ENCODE measurements around the gene MAP2K5.

The MAP2K5 gene

DNA sequence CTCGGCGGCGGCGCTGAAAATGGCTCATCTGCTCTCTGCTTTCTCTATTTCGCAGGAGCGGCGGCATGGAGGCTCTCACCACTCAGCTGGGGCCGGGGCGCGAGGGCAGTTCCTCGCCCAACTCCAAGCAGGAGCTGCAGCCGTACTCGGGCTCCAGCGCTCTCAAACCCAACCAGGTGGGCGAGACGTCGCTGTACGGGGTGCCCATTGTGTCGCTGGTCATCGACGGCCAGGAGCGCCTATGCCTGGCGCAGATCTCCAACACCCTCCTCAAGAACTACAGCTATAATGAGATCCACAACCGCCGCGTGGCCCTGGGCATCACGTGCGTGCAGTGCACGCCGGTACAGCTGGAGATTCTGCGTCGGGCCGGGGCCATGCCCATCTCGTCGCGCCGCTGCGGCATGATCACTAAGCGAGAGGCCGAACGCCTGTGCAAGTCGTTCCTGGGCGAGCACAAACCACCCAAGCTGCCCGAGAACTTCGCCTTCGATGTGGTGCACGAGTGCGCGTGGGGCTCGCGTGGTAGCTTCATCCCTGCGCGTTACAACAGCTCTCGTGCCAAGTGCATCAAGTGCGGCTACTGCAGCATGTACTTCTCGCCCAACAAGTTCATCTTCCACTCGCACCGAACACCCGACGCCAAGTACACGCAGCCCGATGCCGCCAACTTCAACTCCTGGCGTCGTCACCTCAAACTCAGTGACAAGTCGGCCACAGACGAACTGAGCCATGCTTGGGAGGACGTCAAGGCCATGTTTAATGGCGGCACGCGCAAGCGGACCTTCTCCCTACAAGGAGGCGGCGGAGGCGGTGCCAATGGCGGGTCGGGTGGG, 283.6 kb downstream of the MAP2K5 start:
- DNase-seq (ENCODE audit: low spot score), result no peak

DNA sequence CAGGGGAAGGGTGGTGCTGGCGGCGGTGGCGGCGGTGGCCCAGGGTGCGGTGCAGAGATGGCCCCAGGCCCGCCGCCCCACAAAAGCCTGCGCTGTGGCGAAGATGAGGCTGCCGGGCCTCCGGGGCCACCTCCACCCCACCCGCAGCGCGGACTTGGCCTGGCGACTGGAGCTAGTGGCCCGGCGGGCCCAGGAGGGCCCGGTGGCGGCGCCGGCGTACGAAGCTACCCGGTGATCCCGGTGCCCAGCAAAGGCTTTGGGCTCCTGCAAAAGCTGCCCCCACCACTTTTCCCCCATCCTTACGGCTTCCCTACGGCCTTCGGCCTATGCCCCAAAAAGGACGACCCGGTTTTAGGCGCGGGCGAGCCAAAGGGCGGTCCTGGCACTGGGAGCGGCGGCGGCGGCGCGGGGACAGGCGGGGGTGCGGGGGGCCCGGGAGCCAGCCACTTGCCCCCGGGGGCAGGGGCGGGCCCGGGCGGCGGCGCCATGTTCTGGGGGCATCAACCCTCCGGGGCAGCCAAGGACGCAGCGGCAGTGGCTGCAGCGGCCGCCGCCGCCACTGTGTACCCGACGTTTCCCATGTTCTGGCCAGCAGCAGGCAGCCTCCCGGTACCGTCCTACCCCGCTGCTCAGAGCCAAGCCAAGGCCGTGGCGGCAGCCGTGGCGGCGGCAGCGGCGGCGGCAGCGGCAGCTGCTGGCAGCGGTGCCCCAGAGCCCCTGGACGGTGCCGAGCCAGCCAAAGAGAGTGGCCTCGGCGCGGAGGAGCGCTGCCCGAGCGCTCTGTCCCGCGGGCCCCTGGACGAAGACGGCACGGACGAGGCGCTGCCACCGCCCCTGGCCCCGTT, 284.4 kb downstream of the MAP2K5 start:
- DNase-seq (ENCODE audit: low spot score), result no peak

DNA sequence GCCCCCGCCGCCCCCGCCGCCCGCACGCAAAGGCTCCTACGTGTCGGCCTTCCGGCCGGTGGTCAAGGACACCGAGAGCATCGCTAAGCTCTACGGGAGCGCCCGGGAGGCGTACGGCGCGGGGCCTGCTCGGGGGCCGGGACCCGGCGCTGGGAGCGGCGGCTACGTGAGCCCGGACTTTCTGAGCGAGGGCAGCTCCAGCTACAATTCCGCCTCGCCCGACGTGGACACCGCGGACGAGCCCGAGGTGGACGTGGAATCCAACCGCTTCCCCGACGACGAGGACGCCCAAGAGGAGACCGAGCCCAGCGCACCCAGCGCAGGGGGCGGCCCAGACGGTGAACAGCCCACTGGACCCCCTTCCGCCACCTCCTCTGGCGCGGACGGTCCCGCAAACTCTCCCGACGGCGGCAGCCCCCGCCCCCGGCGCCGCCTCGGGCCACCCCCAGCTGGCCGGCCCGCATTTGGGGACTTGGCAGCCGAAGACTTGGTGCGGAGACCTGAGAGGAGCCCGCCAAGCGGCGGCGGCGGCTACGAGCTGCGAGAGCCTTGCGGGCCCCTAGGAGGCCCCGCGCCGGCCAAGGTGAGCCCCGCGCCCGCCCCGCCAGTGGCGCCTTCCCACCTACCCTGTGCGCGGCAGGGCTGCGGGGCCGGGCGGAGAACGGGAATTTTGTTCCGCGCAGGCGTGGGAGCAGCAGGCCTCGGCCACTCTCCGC, 285.2 kb downstream of the MAP2K5 start:
- no peak for DNase-seq (ENCODE audit: low spot score)

DNA sequence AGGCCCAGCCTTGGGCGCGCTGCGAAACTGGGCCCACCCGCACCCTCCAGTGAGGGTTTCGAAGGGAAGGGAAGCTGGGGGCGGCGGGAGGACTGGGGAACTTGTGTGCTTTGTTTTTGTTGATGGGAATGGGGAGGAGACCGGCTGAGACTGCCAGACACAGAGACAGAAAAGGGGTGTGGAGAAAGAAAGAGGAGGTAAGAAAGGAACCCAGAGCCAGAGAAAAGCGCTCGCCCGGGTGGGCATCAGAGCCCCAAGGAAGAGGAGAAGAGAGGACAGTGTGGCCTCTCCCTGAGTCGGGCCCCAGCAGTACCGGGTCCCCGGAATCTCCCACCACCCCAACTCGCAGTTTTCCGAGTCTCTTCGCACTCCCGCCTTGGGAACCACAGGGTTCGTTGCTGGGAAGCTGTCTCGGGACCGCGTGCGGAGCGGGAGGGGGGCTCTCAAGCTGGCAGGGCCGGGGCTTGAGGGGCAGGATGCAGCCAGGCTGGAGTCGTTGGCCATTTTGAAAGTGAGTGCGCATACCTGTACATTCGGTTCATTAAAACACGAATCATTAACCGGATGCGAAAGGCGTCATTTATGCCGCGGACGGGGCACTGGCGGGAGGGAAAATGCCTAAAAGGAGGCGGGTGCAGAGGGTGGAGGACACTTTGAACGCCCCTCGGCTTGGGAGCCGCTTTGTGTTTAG, 285.9 kb downstream of the MAP2K5 start:
- no peak for DNase-seq (ENCODE audit: low spot score)

DNA sequence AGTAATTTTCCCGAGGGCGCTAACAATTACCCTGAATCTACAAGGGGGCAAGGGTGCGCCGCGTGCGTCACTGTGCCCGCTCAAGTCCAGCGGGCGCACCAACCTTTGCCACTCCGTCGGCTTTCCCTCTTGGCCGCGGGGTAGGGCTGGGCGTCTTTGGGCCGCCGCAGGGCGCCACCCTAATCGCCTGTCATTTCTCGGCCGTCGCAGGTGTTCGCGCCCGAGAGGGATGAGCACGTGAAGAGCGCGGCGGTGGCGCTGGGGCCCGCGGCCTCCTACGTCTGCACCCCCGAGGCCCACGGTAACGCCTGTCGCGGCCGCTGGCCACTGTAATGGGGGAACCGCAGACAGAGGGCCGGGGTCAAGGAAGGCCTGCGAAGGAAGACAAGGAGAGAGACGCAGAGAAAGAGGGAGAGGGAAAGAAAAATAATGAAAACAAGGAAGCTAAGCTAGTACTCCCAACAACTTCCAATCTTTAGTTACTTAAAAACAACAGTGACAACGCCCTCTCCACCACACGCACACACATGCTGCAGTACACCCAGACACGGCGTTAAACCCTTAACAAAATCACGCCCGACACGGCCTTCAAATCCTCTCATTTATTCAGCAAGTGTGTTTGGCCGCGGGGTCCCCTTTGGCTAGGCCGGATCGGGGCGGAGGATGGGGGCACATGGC, 286.6 kb downstream of the MAP2K5 start:
- DNase-seq (ENCODE audit: low spot score), result no peak

DNA sequence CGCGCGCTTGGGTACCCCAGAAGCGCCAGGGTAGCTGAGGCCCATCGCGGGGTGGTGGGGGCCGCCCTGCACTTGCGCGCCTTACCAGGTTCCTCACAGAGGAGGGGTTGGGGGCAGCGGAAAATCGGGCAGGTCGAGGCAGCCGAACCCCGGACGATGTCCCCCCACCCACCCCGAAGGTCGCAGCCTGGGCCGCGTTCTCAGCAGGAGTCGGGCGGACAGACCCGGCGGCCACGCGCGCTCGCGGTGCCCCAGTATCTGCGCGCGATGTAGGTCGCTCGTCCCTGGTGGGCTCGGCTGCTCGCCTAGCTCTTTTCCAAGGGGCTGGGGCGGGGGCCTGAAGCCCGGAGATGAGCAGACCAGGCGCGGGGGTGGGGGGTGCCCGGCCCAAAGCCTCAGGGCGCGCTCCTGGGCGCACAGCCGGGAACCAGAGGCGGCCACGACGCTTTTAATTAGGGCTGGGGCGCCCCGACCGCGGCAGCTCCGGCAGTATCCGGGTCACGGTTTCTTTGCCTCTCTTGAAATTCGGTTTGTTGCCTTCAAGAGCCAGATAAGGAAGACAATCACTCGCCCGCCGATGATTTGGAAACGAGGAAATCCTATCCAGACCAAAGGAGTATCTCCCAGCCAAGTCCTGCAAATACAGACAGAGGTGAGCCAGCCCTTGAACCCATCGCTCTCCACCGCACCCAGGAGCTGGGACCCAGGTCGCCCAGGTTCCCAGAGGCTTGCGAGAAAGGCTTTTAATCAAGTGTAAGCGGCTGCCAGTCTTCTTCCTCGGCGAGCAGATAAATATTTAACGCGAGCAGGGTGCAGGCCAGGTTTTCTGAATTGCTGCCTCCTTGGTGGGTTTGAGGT, 287.4 kb downstream of the MAP2K5 start:
- no peak for DNase-seq (ENCODE audit: low spot score)

DNA sequence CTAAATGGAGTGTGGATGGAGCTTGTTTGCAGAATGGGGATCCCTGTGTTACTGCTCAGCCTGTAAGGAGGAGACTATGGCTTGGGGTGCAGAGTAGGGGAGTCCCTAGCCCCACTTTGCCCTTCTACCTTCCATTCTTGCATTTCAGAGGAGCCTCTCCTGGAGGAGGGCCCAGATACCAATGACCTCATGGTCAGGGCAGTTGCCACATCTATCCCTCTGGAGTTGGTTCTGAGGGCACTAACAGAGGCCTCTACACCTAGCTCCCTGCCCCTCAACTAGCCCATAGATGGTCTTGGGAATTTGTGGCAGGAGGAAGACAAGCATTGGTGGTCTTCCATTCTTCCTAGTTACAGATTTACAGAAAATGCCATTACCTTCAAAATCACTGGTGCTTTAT, 288.9 kb downstream of the MAP2K5 start:
- DNase-seq (ENCODE audit: low spot score), result no peak

DNA sequence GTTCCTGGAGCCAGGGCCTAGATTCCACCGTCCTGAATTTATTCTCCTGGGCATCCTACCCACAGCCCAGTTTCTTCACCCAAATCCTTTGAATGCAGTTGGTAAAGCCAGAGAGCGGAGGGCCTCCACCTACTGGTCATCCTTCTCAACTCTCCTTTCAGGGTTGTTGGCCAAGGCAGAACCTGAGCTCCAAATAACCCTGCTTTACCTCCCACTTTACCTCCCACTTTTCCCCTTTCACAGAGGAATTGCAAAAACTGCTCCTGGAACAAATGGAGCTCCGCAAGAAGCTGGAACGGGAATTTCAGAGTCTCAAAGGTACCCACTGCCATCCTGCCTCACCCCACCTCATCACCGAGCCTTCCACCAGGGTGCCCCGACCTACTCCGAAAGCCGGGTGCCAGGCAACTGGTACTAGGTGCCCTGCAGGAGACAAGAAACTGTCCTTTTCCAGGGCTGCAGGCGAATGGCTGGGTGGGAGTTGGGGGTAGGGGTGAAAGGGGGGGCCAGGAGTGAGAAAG, 289.6 kb downstream of the MAP2K5 start:
- DNase-seq (ENCODE audit: low spot score), result no peak

DNA sequence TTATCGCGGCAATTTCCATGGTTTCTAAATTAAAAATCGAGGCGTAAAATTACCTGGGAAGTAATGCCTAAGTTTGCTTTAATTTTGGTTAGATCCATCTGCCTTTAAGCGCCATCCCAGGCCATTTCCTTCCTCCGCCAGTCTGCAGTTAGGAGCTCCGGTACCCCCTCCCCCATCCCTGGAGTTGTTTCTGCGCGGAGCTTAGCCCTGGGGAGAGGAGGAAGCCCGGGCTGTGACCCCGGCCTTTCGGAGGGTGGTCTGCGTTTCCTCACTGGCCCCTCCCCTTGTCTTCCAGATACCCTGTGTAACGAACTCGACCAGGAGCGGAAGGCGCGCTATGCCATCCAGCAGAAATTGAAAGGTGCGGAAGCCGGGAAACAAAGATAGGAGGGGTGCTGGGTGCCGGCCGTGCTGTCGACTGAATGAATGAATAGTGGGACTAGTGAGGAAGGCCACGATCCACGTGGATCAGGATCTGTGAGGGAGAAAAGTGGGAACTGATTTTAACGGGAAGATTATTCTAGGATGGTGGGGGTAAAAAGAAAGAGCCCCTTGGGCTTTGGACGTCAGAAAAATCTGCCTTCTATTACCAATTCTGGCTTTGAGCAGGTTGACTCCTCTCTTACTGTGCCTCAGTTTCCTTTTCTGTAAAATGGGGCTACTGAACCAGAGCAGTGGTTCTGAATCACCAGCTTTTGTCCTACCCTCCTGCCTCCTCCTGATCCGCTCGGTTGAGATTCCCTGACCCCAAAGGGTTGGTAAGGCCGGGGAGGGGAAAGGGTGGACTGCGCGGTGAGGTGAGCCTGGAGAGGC, 290.6 kb downstream of the MAP2K5 start:
- no peak for DNase-seq (ENCODE audit: low spot score)

DNA sequence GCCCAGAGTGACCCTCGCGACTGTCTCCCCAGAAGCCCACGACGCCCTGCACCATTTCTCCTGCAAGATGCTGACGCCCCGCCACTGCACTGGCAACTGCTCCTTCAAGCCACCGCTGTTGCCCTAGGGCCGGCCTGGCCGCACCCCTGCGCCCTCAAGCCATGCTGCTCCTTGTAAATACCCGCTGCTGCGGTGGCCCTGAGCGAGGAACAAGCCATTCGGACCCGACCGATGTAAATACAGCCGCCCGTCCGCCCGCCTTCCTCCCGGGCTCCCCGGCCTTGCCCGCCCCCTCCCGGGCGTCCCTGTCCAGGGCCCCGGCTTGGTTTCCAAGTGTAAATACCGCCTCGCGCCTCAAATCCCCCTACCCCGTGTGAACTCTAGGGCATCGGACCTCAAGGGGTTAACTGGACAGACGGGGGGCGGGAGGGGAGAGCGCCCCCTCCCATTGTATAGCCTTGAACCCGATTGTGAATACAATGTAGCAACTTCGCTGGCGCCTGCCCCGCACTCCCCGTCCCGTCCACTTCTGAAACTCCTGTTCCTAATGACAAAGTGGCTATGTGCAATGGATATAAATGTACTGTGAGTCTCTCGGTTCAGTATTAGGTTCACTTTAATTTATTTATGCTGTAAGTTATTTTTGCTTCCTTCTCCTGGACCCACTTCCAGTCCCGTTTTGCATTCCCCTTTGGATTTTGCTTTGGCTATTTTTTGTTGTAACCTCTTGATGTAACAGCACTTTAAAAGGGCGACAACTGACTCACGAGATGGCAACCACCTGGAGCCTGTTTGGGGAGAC, 291.4 kb downstream of the MAP2K5 start:
- DNase-seq (ENCODE audit: low spot score), result no peak

DNA sequence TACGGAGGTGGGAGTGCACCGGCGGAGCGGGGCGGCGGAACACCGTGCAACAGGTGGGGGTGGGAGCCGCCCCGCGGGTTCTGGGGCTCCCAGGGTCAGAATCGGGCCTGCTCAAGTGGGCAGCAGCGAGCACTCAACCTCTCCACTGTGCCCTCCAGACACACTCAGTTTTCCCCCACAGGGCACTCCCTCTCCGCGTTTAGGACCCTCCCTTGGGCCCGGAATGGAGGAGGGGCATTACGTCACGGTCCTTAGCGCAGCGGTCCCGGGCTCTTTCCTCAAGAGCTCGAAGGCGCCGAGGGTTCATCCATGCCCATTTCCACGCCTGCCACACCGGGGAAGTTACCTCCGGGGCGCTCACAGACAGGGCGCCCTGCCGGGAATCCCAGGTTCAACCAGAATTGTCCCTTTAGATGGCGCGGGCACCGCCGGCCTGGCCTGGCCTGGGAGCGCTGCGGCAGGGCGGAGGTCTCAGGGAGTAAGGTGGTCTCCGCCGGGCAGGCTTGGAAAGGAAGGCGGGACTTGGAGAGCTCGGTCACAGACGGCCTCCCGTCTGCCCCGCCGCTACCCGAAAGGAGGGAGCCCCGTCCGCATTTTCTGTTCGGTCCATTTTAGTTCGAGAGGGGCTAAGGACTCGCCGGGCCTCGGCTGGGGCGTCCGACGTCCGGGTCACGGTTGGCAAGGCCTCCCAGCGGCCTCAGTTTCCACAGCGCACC, 292.2 kb downstream of the MAP2K5 start:
- no peak for DNase-seq (ENCODE audit: low spot score)

DNA sequence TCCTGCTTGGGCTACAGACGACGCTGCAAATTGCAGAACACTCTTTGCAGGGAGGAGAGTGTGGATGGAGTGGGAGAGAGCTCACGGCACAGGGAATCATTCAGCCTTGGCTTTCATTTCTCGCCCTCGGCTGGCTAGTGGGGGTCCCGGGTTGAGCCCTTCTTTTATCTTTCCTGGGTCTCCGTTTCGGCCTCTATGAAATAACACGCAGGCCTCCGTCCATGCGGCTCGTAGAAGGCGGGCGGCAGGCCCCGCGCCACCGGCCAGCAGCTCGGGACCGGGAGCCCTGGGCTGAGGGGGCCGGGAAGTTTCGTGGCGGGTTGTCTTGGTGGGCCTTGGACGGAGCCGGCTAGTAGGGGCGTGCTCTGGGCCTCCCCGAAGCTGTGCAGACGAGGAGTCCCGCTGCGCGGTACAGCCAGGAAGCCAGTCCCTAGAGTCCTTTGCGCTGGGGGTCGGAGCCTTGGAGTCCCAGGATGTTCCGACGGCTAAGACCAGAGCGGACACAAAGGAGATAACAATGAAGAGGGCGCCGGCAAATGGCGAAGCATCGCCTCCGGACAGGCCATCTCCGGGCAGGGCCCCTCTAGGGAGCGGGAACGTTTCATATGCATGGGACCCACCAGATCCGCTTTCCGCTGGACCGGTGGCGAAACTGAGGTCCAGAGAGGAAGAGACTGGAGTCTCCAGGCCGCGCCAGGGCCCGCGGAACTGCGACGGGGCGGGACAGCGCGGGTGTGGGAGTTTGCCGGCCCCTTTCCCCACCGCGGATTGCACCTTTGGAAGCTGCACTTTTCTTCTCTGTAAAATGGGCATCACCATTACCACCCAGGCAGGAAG, 293.0 kb downstream of the MAP2K5 start:
- no peak for DNase-seq (ENCODE audit: low spot score)

DNA sequence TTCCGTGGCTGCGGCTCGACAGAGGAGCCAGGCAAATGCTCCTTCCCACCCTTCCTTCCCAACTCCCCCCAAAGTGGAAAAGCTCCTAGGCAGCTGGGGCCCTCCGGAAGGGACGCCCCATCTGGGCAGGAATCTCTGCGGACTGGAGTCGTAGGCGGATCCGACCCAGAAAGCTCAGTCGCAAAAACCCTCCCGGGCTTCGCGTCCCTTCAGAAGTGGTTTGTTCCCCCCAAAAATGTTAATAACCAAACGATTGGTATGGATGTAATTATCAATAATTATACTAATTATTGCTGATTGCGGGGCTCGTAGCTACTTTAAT, 293.6 kb downstream of the MAP2K5 start:
- no peak for DNase-seq (ENCODE audit: low spot score)

DNA sequence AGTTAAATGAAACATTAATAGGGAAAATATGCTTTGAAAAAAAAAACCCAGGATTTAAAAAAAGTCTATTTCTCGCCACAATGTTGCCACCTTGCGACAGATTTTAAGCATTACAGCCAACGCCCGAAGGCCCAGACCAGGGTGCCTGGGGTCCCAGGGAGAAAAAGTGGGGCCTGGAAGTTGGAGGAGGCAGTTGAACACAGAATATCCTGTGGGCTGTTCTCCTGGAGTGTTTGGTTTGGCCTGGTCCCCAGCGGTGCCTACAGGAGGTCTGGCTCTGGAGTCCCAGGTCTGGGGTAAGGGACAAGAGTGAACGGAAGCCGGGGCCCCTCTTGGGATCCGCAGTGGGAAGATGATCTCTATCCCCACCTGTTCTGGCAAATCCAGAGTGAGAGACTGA, 294.0 kb downstream of the MAP2K5 start:
- peak; percentile 30 for DNase-seq (ENCODE audit: low spot score)

DNA sequence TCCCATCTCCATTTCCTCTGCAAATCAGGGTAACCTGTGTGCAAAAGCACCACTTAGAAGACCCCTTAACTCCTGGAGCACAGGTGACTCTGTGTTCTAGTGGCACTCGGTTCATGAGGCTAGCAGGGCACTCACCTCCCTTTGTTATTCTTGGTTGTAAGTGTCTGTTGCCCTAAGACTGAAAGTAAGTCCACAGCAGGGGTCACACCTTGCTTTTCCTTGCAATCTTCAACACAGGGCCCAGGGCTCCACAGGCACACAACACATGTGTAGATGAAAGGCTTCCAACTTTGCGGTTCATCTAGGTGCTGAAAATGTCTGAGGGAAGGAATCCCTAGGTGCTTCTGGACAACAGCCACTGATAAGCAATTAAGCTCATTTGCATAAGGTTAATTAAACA, 294.5 kb downstream of the MAP2K5 start:
- no peak for DNase-seq (ENCODE audit: low spot score)

DNA sequence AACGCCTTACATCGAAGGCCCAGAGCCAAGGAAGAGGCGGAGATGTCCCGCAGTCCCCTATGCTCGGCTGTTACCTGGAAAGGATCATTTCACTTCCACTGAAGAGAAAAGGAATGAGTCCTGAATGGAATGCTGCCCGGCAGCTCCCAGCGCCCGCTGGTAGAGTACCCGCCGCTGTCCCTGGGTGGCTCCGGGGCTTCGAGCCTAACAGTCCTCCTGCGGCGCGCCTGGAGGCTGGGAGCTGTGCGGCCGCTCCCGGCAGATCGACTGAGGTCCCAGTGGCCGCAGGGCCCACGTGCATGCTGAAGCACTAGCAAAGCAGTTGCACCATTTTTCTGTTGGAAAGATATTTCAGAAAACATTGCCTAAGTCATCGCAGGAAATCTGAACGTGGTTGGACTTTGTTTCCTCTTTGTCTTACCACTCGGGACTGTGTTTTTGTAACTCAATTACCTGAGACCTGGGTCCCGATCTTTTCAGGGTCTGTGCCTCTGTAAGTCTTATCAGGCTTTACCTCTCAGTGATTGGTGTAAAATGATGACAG, 296.4 kb downstream of the MAP2K5 start:
- DNase-seq (ENCODE audit: low spot score), result peak; percentile 54

DNA sequence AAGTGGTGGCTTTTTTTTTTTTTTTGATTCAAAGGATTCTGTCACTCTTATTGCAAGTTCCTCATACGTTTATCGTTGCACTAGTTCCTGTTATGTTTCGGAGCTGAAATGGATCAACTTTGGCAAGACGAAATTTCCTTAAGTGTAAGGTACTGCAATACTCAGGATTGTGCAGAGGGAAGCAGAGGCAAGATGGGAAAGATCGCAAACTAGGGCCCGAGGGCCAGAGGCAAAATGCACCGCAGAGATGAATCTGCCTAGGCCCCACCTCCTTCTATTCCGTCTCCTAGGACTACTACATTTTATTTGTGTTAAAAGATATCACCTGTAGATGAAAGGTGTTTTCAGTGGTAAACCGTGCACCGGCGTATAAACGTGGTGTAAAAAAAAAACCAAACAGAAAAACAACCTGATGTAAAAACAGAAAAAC, 297.0 kb downstream of the MAP2K5 start:
- DNase-seq (ENCODE audit: low spot score), result peak; percentile 71
